ENCODE data around the gene NAT10.

DNA sequence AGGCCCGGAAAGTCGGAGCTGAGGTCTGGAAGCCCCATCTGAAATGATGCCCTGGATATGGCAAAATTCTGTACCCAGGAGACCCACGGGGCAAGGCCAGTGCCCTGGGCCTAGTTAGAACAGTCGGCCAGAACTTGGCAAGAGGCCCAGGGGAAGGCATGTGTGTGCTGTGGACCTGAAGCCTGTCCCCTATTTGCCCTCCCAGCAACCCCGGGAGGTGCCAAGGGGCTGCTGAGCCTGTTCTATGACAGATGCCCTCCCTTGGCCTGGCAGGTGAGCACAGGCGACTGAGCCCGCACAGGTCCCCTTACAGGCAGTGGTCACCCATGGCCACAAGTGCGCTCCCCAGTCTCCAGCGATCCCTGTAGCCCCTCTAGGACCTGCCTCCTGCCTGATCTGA is 51.7 kb downstream of the NAT10 start:
- TF ChIP-seq POLR2AphosphoS5 (IDR thresholded peaks at IDR 0.05; ENCODE audit: low read depth, low read length) (no peak), REST (IDR thresholded peaks at IDR 0.05; ENCODE audit: insufficient read depth in 1 of 2, low read depth in 2 of 2, low read length in 2 of 2) (no peak), SIN3A (IDR thresholded peaks at IDR 0.05; ENCODE audit: borderline replicate concordance, insufficient read depth, low read length) (no peak), TAF1 (IDR thresholded peaks at IDR 0.05; ENCODE audit: borderline replicate concordance, insufficient read depth, low read length) (no peak), FOXP2 (optimal IDR thresholded peaks at IDR 0.05; ENCODE audit: borderline replicate concordance, extremely low read depth, extremely low read length, insufficient read depth) (no peak)
